NB4 (cell line): Measurements from ENCODE around the gene GASK1B.

Source experiments
- CTCF ChIP-seq: IDR thresholded peaks from one replicate; pipeline ENCODE4 v1.5.1; 2012; ENCODE audit warnings: low read depth, low read length
- MAX ChIP-seq: IDR thresholded peaks from 2 replicates; pipeline ENCODE4 v1.6.1; 2011; ENCODE audit warnings: low read depth, low read length
- MYC ChIP-seq: IDR thresholded peaks from 2 replicates; pipeline ENCODE4 v1.6.1; 2011; ENCODE audit warnings: low read depth, low read length

GRCh38 chr4:158209825-158210807 is 37.3 kb upstream of the GASK1B start, which contains the start of gene TMEM144:
- TF ChIP-seq CTCF = no peak
- TF ChIP-seq MAX = no peak
- TF ChIP-seq MYC = no peak
